HuH-7 (cell line): ENCODE data around the gene SLITRK5.

Experiments used
- DNase-seq: peaks from one replicate; pipeline ENCODE4 v3.0.0; 2011; ENCODE audit warnings: low spot score

The SLITRK5 gene

GRCh38 chr13:87709947-87710346, 38.8 kb downstream of the SLITRK5 start:
- DNase-seq, result no peak

- no peak for DNase-seq
Measured at GRCh38 chr13:87712012-87712411, 40.8 kb downstream of the SLITRK5 start.
